Ramos (cell line): Measurements from ENCODE around the gene CHMP4A.
"Not testable (repeated sequence)": the region's sequence is repeated elsewhere in the genome, so short reads cannot be mapped to it uniquely, and the experiment has no call there.

ENCODE experiments used
- in situ Hi-C: fragments of 300-500 bp; cut with MboI; formaldehyde crosslinking; loops from one replicate; pipeline ENCODE4 v1.14.3; 2022; ENCODE audit warnings: low sequenced_read_pairs; ENCODE audit not compliant: unreplicated experiment

The CHMP4A gene

GRCh38 chr14:24231263-24232120 is 18.2 kb upstream of the CHMP4A start:
- in situ Hi-C loops: no loop called here

GRCh38 chr14:24228902-24229301 is 15.6 kb upstream of the CHMP4A start:
- in situ Hi-C loops: no loop called here

DNA sequence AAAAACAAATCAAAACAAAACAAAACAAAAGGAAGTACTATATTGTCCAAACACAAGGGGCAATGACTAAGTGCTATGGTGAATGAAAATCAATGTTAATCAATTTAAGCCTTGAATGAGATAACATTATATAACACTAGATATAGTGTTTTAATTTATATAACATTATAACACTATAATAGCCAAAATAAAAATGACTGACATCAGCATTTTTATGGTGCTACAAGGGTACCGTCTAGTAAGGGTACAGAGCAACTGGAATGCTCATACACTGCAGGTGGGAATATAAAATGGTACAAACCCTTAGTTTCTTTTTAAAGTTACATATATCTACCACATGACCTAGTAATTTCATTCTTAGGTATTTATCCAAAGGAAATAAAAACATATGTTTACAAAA is 13.2 kb upstream of the CHMP4A start:
- in situ Hi-C loops: no loop called here

GRCh38 chr14:24224618-24225071 is 11.4 kb upstream of the CHMP4A start:
- in situ Hi-C loops: no loop called here

DNA sequence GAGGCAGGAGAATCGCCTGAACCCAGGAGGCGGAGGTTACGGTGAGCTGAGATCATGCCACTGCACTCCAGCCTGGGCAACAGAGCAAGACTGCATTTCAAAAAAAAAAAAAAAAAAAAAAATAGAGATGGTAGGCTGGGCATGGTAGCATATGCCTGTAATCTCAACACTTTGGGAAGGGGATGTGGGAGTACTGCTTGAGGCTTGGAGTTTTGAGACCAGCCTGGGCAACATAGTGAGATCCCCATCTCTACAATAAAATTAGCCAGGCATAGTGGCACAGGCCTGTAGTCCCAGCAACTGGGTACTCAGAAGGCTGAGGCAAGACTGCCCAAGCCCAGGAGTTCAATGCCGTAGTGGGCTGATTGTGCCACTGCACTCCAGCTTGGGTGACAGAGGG is 9.7 kb upstream of the CHMP4A start:
- in situ Hi-C loops: not testable (repeated sequence)

- in situ Hi-C loops: no loop called here
These were observed 6.2 kb upstream of the CHMP4A start for GRCh38 chr14:24219521-24219920.

DNA sequence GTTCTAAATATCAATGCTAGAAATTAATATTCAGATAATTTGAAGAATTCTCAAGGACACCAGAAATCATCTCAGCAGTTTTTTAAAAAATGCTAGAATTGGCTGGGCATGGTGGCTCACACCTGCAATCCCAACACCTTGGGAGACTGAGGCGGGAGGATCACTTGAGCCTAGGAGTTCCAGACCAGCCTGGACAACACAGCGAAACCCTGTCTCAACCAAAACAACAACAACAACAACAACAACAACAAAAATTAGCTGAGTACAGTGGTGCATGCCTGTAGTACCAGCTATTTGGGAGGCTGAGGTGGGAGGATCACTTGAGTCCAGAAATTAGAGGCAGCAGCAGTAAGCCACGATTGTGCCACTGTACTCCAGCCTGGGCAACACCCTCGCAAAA is 5.8 kb upstream of the CHMP4A start:
- in situ Hi-C loops: no loop called here

- in situ Hi-C loops: not testable (repeated sequence)
These were observed 3.6 kb upstream of the CHMP4A start for GRCh38 chr14:24216876-24217275.

DNA sequence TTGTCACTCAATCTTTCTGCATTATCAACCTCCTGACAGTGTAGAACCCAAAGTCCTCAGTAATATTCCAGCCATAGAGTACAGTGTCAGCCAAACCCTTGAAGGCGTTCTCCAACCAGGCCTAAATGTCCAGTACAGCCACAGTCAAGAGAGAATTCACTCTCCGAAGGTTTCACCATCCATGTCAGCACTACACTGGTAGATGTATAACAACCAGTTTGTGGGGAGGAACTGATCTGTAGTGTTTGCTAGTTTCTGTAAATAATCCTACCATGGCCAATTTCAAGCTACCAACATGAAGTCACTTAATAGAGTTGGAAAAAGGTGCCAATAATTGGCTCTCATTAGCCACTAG is 3.0 kb upstream of the CHMP4A start:
- in situ Hi-C loops: no loop called here

GRCh38 chr14:24215495-24216344 is 2.4 kb upstream of the CHMP4A start, which contains the start of gene MDP1:
Gene MDP1, minus strand, starts transcription at chr14:24216066. Its CDS starts 111 bp downstream, at chr14:24215955.
- in situ Hi-C loops: no loop called here

DNA sequence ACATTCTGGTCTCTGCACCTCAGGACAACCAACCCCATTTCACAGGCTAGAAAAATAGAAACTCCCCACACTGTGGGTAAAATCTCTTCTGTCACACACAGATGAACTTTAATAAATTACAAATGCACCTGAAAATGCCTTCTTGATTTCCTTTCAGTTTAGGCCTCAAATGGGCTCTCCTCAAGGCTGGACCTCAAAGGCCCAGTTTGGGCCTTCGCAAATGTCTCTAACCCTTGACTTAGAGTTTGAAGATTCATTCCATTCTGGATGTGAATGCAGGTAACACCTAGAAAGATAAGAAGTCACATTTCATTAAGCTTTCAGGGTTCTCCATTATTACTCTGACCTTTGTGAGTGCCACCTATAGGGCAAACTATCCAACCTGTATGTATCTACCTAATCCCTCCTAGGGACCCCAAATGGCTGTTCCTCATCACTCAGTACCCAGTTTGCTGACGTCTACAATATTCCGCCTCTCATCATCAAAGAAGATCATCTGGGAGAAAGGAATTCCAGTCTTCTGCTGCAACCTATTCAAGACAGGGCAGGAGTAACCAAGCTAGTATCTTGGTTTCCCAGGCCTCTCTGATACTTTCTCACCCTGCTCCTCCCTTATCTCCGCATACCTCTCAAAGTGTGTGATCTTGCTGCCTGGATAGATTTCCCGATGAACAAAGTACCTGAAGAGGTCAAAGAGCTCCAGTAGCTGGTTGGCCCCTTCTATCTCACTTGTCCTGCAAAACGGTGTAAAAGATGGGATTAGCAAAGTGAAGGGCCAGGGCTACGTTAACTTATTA is 776 bp upstream of the CHMP4A start:
- in situ Hi-C loops: no loop called here

DNA sequence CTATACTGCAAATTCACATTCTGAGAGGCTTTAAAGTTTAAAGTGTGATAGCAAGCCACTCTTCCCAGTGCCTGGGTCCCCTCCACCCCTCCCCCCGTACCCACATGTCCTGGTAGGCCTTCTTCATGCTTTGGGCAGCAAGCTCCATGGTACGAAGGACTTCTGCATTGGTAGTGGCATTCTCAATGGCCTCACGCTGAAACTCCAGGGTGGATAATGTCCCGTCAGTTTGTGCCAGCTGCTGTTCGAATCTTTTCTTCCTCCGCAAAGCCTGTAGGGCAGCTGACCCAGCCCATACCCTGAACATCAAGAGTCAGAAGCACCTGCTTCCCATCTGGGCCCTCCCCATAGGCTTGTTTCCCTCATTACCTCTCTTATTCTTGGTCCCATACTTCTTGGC is 2.0 kb downstream of the CHMP4A start:
- in situ Hi-C loops: no loop called here

DNA sequence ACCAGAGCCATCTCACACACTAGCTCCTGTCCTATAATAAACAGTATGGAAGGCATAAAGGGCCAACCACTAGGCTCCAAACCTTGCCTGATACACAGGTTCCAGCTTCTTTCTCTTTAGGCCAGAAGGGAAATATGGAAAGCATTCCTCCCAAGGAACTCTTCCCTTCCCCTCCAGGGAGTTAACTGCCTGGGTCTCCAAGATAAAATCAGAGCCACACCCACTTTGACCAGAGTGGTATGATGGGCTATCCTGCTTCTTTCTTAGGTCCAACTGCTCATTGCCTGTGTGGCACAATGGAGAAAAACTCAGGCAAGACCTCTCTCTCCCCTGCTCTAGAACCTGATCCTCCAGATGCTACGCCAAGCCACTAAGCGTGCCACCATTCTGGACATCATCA is 5.7 kb downstream of the CHMP4A start:
- in situ Hi-C loops: no loop called here

DNA sequence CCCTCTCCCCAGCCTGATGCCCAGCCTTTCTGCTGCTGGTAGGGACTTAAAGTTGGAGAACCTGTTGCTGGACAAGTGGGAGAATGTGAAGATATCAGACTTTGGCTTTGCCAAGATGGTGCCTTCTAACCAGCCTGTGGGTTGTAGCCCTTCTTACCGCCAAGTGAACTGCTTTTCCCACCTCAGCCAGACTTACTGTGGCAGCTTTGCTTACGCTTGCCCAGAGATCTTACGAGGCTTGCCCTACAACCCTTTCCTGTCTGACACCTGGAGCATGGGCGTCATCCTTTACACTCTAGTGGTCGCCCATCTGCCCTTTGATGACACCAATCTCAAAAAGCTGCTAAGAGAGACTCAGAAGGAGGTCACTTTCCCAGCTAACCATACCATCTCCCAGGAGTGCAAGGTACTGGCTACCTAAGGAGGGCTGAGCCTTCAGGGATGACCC is 6.2 kb downstream of the CHMP4A start:
- in situ Hi-C loops: no loop called here

GRCh38 chr14:24206260-24207103 is 6.8 kb downstream of the CHMP4A start:
- in situ Hi-C loops: no loop called here

- in situ Hi-C loops: no loop called here
These were observed 8.8 kb downstream of the CHMP4A start for GRCh38 chr14:24204163-24205146.

DNA sequence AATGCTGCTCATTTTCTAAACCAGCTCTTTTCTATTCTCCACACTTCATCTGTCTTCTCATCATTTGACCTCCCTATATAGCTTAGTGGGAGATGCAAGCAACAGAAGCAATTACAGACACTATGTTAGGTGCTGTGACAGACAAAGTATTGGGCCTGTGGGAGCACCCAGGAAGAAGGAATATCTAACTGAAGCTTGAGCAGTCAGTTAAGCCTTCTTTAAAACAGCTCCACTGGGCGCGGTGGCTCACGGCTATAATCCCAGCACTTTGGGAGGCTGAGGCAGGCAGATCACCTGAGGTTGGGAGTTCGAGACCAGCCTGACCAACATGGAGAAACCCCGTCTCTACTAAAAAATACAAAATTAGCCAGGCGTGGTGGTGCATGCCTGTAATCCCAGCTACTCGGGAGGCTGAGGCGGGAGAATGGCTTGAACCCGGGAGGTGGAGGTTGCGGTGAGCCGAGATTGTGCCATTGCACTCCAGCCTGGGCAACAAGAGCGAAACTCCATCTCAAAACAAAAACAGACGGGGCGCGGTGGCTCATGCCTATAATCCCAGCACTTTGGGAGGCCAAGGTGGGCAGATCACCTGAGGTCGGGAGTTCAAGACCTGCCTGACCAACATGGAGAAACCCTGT is 9.9 kb downstream of the CHMP4A start:
- in situ Hi-C loops: not testable (repeated sequence)

DNA sequence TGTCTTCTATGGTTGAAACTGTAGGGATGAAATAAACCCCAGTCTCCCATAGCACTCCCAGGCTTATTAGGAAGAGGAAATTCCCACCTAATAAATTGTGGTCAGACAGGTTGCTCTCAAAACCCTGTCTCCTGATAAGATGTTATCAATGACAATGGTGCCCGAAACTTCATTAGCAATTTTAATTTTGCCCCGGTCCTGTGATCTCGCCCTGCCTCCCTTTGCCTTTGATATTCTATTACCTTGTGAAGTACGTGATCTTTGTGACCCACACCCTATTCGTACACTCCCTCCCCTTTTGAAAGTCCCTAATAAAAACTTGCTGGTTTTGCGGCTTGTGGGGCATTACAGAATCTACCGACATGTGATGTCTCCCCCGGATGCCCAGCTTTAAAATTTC is 10.8 kb downstream of the CHMP4A start:
- in situ Hi-C loops: not testable (repeated sequence)
